Fibroblast of the aortic adventitia (primary cell): Measurements from ENCODE around the gene COLEC12. TPM values are rescaled to one million over a fixed set of nuclear protein-coding genes. Genes with fewer than 3 reads are reported as not detected.
A peak's percentile ranks its signal among the peaks of the same experiment; 100 is the strongest.

Experiments
- DNase-seq: peaks from one replicate; pipeline ENCODE4 v3.0.0-alpha.2; 2010; ENCODE audit warnings: low read depth
- H3K4me3 ChIP-seq: 2 replicates; pipeline ENCODE4 v1.5.1; 2011; ENCODE audit warnings: low read depth, mild to moderate bottlenecking, control low read depth, low read length, moderate library complexity
- CTCF ChIP-seq: IDR thresholded peaks from 2 replicates; pipeline ENCODE4 v1.5.1; 2011; ENCODE audit warnings: mild to moderate bottlenecking, low read length, control low read depth, inconsistent platforms; ENCODE audit not compliant: insufficient read depth
- total RNA-seq: library from RNA; depleted of rRNA; stranded (reverse); fragments of >200 nt; gene quantifications from 2 replicates; pipeline ENCODE4 v1.2.3, GENCODE V29; 2012; ENCODE audit warnings: low replicate concordance

The COLEC12 gene
- total RNA-seq, 1 donor: 109 TPM

- TF ChIP-seq CTCF: no peak
- DNase-seq: peak; percentile 63
- H3K4me3 ChIP-seq: no peak overlapping the region
Observed at GRCh38 chr18:448116-448790, 52.2 kb downstream of the COLEC12 start.

- TF ChIP-seq CTCF: no peak
- H3K4me3 ChIP-seq: no peak overlapping the region
- peak; percentile 66 for DNase-seq
Observed at GRCh38 chr18:446941-447560, 53.5 kb downstream of the COLEC12 start.

GRCh38 chr18:445055-445454 is 55.4 kb downstream of the COLEC12 start:
- no peak overlapping the region for H3K4me3 ChIP-seq
- TF ChIP-seq CTCF: no peak
- no peak for DNase-seq

- no peak for DNase-seq
- TF ChIP-seq CTCF: no peak
- no peak overlapping the region for H3K4me3 ChIP-seq
Observed at GRCh38 chr18:438571-438970, 61.9 kb downstream of the COLEC12 start.

- H3K4me3 ChIP-seq: no peak overlapping the region
- DNase-seq: no peak
- TF ChIP-seq CTCF: no peak
Observed at GRCh38 chr18:435940-436339, 64.6 kb downstream of the COLEC12 start.

- no peak for TF ChIP-seq CTCF
- H3K4me3 ChIP-seq: no peak overlapping the region
- peak; percentile 81 for DNase-seq
Observed at GRCh38 chr18:434410-434809, 66.1 kb downstream of the COLEC12 start.
